ENCODE measurements around the gene FOXO3.
"Not testable (repeated sequence)": the region's sequence is repeated elsewhere in the genome, so short reads cannot be mapped to it uniquely, and the experiment has no call there.

The FOXO3 gene

DNA sequence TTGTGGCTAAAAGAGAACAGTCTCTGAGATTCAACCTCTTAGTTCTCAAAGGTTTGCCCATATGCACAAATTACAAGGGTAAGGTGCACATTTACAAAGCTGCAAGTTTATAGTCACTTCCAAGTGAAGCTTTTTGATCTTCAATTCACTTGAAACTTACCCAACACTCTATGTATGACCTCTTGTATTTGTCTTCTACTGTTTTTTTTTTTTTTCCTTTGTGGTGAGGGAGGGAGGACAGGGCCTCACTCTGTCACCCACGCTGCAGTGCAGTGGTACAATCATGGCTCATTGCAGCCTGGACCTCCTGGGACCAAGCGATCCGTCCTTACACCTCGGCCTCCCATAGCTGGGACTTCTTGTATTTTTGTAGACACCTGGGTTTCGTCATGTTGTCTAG is 4.5 kb upstream of the FOXO3 start:
- no peak for DNase-seq (ENCODE audit: low spot score)

DNA sequence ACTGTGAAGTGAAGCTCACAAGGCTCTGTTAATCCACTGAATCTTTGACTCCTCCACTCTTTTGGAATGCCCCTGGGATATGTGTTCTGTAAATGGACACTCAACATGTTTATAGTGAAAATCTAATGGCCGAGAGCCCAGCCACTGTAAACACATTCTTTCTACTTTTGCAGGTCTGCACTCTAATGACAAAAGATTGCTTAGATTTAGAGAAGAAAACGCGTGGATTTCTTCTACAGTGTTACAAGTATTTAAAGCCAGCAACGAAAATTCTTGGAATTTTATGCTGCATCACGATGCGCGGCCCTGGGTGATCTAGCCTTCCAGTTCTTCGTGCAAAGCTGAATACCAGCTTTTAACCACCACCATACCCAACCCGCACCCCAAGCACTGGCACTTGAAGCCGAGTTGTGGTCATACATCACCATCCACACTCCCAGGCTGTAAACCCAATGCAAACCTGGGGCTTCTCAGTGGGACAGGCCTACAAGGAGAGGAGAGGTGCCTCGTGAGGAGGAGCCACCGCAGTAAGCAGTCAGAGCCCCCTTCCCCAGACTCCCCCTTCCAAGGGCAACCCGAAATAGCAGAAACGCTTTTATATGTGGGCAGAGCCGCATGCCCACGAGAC is 3.7 kb upstream of the FOXO3 start:
- DNase-seq (ENCODE audit: low spot score), result peak; percentile 36

DNA sequence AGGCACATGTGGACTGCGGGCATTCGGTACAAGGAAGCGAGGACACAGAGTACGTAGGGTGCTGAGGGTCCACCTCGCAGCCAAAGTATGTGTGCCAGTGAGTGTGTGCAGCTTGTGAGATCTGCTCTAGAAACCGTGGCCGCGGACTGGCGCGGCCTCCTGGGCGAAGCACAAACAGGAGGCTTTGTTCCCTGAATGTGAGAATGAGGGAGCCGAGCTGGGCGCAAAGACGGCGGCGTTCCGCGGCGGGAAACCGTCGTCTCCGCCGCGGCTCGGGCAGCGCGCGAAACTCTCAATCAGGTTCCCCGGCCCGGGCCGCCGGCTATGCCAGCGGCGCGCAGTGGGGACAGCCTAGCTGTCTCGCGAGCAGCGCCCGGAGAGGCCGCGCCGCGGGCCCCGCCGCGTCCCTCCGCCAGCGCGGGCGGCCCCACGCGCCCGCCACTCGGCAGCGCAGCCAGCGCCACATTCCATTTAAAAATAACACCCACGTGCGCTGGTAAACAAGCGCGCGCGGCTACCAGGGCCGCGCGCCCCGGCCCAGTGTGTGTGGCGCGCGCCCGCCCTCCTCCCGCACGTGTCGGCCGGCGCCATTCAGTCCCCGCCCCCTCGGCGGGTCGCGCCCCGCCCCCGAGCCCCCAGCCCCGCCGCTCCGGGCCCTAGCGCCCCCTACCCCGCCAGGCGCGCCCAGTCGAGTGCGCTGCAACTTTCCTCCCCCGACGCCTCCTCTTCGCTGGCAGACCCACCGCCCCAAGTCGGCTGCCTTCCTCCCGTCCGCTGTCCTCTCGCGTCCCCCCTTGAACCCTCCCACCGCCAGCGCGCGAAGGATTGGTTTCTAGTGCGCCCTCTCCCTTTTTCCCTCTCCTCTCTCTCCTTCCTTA is 3.0 kb upstream of the FOXO3 start:
- peak; percentile 44 for DNase-seq (ENCODE audit: low spot score)

DNA sequence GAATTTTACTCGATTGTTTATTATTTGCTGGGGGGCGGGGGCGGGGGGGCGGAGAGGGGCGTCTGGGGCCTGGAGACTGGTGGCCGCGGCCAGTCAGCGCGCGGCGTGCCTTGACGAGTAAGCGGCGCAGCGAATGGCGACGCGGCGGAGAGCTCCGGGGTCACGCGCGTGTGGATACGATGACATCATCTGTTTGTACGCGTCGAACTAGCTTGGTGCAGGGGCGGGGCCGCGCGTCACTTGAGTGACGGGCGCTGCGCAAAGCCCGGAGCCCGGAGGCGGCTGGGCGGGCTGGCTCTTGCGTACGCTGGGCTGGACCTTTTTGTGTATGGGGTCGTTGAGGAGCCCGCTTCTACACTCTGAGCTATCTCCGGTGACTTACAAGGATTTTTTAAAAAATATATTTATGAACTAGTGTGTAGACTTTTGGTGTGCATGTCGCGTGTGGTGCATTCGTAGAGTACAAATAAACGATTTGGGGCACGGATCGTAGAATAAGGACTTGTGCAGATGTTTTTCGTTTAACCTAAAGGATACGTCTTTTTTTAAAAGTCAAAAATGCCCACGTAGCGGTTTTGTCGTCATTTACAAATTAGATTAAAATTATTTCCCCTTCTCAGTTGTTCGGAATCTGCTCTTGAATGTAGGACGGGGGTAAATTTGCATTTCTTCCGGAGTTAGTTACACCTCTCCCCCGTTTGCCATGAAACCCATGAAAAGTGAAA is 2.2 kb upstream of the FOXO3 start:
- peak; percentile 99 for DNase-seq (ENCODE audit: low spot score)

DNA sequence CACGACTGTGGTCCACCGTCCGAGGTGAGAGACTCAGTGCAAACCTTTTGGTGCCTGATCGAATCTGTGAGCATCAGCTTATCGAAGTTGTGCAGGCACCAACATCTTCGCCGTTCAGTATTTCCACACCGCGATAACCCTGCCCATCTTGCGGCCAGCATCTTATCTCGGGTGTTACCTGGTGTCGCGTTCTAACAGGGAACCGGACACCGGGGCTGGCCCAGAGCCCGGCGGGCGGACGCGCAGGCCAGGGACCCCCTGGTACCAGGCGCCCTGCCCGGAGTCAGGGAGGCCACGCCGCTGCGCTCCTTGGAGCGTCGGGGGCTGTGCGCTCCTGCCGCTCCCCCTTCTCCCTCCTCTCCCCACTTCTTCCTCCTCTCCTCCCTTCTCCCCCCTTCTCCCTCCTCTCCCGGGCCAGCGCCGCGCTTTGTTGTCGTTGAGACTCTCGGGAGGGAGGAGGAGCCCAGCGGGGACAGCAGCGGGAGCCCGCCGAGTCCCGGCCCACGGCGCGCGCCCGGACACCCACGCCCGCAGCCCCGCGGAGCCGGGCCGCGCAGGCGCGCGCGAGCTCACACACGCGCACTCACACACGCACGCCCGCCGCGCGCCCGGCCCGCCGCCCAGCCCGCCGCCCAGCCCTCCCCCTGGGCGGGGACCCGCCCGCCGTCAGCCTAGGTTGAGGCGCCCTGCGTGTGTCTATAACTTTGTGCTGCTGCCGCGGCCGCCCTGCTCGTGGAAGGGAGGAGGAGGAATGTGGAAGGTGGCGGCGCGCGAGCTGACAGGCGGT is 1.4 kb upstream of the FOXO3 start:
- DNase-seq (ENCODE audit: low spot score), result peak; percentile 88

DNA sequence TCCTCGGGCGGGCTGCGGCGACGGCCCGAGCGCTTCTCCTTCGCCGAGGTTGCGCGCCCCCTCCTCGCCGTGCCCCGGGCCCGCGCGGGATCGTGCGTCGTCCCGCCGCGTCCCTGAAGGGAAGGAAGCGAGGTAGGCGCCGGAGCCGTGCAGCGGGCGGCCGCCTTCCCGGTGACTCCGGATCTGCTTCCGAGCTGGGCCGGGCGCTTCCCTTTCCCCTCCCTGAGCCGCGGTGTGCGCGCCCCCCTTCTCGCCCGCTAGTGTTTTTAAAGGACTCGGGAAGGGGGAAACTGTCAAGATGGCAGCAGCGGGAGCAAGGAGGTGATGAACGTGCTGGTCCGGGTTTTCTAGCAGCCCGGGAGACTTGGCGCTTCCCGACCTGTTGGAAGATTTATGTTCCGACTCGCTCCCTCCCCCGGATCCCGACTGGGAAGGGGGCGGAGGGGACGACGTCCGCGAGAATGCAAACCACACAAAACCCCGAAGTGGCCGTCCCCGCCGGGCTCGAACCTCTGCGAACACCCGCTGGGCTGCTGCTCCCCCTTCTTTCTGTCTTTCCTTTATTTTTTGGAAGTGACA is 744 bp upstream of the FOXO3 start:
- peak; percentile 78 for DNase-seq (ENCODE audit: low spot score)

DNA sequence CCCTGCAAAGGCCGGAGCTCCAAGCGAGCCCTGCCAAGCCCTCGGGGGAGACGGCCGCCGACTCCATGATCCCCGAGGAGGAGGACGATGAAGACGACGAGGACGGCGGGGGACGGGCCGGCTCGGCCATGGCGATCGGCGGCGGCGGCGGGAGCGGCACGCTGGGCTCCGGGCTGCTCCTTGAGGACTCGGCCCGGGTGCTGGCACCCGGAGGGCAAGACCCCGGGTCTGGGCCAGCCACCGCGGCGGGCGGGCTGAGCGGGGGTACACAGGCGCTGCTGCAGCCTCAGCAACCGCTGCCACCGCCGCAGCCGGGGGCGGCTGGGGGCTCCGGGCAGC is 561 bp downstream of the FOXO3 start:
- not testable (repeated sequence) for DNase-seq (ENCODE audit: low spot score)

DNA sequence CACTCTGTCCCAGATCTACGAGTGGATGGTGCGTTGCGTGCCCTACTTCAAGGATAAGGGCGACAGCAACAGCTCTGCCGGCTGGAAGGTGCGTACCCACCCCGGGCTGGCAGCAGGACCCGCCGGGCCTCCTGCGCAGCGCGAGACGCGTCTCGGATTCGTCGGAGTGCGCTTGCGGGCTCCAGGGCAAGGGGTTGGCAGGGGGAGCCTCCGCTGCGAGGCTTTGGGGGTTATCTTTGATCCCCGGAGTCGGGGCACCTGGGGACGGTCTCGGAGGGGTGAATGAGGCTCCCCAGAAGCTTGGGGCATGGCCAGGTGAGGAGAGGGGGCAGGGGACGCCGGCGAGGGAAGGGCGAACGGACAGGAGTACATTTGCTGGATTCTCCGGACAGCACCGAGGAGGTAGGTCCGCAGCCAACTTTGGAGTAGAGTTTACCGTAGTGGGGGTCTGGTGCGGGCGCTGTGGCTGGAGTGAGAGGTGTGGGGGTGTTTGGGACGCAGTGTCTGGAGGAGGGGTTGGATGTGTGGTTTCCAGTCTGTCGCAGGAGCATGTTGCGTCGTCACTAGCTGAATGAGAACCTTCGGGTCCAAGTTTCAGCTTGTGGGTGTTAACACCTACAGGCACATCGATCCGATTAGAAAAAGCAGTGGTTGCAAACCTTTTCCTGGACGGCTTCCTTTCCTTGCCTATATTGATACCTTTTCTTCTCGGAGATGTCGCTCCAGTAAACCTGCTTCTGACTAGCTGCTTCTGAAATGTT is 1.2 kb downstream of the FOXO3 start:
- DNase-seq (ENCODE audit: low spot score), result peak; percentile 34

- DNase-seq (ENCODE audit: low spot score), result peak; percentile 75
These were observed 1.8 kb downstream of the FOXO3 start for GRCh38 chr6:108562503-108562993.

- DNase-seq (ENCODE audit: low spot score), result no peak
These were observed 2.6 kb downstream of the FOXO3 start for GRCh38 chr6:108563292-108563691.

DNA sequence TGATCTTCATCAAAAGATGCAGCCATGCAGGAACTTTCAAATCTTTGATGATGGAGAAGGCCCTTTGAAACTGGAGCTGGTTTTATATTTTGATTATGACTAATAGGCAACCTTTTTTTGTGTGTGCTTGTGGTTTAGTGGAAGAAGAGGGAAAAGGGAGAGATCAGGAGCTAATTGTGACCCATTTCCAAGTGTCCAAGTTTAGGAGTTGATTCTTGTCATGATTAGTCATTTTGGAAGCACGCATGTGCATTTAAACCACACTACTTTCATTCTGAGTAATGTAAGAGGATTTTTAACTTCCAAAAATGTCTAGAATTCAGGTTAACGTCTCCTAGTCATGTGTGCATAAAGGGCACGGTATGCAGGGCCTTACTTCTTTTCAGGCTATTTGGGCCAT is 3.5 kb downstream of the FOXO3 start:
- no peak for DNase-seq (ENCODE audit: low spot score)

DNA sequence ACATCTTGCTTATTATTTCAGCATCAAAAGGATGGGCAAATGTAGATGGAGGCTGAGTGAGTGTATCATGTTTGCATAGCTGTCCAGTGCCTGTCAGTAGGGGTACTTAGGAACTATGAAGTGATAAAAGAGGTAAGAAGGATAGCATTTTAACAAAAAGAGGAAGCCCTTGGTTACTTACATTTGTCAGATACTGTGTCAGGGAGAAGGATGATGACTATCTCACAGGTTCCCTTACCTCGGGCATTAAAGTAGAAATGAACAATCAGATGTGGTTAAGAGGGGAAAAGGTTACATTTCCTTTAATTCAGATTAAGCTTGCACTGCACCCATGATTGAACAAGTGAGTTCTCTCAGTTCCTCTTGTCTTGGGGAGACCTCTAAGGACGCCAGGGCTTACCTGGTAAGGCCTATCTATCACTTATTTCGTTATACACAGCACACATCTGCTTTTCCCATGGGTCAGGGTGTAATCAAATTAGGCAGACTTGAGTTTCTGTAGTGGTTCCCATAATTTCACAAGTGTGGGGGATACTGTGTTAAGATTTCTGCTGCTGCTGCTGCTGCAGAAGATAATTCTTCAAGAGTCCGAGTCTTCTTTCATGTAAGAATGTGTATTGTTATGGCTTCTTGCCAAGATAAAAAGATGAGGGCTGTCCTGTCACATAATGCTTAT is 4.5 kb downstream of the FOXO3 start:
- DNase-seq (ENCODE audit: low spot score), result no peak

DNA sequence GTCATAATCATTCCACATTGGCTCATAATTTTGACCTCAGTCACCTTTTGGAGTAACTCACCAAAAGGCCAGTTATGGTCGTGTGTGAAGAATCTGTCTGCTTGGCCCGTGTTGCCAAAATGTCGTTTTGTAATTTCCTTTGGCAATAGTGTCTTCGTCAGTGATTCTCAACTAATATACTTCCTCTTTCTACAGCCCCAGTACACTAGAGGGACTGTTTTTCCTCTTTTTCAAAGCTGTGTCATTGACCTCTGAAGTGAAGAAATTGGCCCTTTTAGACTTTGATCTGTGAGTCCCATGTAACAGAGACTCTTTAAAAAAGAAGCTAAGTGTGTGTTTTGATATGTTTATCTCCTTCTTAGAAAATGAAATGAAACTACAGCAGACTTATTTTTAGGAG is 5.2 kb downstream of the FOXO3 start:
- no peak for DNase-seq (ENCODE audit: low spot score)

DNA sequence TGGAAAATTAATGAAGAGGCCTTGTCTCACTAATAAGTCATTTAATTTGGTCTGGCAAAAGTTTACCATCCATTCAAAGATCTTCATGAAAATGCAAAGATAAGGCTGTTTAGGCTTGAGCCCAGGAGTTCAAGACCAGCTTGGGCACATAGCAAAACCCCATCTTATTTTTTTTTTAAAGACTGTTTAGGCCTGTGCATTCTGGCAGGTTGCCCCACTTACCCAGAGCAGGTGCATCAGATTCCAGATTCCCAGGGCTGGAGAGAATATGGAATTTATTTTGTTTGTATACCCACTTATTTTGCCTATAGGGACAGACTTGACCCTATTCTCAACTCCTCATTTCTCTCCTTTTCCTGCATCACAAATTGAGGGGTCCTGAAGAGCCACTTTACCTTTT is 5.7 kb downstream of the FOXO3 start:
- DNase-seq (ENCODE audit: low spot score), result no peak

DNA sequence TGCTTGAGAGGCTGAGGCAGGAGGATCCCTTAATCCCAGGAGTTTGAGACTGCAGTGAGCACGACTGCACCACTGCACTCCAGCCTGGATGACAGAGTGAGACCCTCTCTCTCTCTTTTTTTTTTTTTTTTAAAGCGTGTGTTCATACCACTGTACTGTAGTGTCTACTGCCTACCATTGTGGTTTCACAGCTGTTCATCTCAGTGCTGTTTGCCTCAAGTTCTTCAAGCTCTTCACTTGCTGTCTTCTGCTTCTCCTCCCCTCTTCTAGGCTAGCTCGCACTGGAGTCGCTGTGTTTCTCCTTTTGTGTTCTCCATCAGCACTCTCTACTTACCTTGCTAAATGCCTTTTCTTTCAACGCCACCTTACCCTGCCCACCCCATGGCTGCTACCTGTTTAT is 7.4 kb downstream of the FOXO3 start:
- no peak for DNase-seq (ENCODE audit: low spot score)

- no peak for DNase-seq (ENCODE audit: low spot score)
These were observed 8.0 kb downstream of the FOXO3 start for GRCh38 chr6:108568551-108569305.

- DNase-seq (ENCODE audit: low spot score), result no peak
These were observed 9.8 kb downstream of the FOXO3 start for GRCh38 chr6:108570517-108570916.

DNA sequence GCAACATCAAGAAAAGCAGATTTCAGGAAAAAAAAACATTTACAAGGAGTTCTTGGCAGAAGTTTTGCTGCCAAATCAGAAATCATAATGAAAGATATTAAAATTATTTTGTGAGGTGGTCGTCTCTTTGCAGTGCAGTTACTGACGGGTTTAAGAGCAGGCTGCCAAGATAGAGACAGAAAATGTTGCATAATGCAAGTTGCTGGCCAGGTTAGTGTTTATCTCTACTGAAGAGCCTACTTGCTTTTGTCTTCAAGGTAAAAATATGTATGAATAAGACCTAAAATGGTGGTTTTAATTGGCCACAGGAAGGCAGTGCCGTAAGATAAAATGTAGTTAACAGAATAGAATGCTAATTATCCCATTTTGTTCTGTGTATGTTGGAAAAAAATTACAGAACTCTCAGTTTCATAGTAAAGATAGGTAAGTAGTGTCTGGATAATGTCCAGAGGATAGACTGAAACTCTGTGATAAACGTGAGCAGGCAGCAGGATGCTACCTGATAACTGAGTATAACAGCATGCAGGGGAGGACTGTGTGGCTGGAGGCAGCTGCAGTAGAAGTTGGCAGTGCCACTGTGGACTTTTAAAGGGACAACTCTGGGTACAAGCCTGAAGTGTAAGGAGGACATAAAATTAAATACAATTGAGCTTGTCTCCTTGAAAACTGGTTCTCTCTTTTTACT is 13.9 kb downstream of the FOXO3 start:
- peak; percentile 49 for DNase-seq (ENCODE audit: low spot score)

- DNase-seq (ENCODE audit: low spot score), result no peak
These were observed 15.3 kb downstream of the FOXO3 start for GRCh38 chr6:108575905-108576494.
